GM19467 (cell line): ENCODE results near the gene PID1.

Source experiments
- ATAC-seq: cut with Tn5 transposase; IDR thresholded peaks from one replicate; pipeline ENCODE4 v1.9.1; 2021; ENCODE audit warnings: mild to moderate bottlenecking, moderate library complexity; ENCODE audit not compliant: unreplicated experiment

The PID1 gene

GRCh38 chr2:229127471-229127870, 143.6 kb downstream of the PID1 start:
- no peak for ATAC-seq

DNA sequence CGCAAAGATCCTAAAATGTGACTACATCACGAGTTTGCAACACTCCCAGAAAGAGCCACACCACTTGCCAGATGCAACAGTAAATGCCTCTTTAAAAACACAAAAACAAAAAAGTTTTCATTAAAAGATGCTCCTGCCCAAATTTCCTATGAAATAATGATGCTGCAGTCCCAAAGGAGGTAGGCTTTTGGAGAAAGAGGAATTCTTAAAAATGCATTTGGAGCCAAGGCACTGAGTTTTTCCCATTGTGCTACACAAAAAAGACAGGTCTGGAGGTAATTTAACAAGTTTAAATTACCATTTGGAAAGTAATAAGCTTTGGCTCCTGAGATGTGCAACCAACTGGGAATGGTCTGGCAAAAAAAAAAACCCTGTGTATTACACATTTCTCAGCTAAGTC, 145.0 kb downstream of the PID1 start:
- no peak for ATAC-seq

DNA sequence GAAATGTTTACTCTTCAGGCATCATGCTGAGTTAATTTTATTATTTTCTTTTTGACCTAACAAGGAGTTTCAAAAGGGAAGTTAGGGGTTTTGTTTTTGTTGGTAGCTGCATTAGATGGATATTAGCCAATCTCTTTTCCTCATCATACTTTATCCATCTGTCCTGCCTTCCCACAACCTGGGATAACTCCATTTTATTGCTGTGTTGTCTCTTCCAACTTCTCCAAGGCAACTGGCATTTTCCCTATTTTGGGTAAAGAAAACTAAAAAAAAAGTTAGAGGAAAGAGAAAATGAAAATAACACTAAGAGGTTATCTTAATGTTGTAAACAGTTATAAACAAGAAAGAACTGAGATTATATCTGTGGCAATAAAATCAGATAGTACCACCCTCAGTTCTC, 147.0 kb downstream of the PID1 start:
- ATAC-seq: no peak

- ATAC-seq: no peak
Measured at GRCh38 chr2:229118927-229119326, 152.2 kb downstream of the PID1 start.

- no peak for ATAC-seq
Measured at GRCh38 chr2:229118336-229118735, 152.8 kb downstream of the PID1 start.

DNA sequence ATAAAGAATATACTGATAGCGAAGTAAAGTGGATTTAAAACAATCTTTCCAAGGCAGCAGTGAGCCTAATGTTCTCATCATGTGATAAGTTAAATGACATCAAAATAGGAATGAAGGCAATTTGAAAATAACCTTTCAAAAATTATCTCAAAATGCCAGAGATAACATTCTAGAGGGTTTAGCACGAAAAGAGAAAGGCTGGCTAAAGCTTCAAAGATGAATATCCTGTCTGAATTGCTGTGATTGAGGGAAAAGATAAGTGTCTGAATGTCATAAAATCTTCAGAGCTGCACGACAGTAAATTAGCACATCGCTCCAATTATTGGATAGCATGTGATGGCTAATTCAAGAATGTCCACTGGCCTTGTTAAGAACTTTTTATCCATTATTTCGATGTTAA, 159.3 kb downstream of the PID1 start:
- no peak for ATAC-seq

DNA sequence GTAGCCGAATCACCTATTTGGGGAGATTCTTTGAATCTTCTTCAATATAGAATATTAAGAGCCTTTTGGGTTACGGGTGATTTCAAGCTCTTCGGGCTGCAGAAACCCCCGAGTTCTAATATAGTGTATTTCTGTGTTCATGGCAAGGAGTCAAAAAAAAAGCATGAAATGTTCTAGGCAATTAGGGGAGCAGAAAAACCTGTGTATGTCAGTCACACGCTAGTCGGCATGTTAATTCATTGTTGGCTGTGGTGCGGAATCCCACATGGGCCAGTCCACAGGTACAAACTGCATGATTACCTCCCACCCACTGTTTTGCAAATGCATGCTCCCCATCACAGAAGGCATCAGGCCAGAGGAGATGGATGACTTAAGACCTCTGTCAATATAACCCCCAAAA, 161.9 kb downstream of the PID1 start:
- no peak for ATAC-seq

DNA sequence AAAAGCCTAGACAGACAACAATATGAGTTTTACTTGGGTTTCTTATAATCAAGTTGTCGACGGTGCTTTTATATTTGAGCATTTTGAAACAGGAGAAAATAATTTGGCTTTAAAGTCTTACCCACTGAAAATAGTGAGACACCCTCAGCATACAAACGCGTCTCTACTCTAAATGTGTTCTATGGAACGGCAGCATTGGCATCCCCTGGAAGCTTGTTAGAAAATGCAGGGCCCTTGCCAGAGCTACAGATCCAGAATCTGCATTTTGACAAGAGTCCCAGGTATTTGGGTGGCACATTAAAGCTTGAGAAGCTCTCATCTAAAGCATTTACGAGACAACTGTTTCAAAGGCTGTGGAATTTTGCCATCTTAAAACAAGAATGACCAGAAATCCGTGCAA, 163.5 kb downstream of the PID1 start:
- no peak for ATAC-seq

GRCh38 chr2:229104974-229105387, 166.1 kb downstream of the PID1 start:
- ATAC-seq: no peak

GRCh38 chr2:229104025-229104424, 167.1 kb downstream of the PID1 start:
- no peak for ATAC-seq

DNA sequence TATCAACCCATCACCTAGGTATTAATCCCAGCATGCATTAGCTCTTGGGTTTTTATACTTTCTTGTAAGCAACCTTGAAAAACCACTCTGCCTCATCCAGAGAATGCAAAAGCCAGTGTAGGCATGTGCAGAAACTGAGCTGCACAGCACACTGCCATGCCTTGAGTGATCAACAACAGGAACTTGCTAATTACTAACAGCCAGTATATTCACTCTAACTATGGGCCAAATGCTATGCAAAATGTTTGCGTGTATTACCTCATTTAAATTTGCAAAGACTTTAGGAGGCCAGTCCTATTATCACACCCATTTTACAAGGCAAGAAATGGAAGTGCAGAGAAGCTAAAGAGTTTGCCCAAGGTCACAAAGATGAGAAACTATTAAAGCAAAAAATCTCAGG, 169.8 kb downstream of the PID1 start:
- no peak for ATAC-seq

GRCh38 chr2:229099231-229099630, 171.9 kb downstream of the PID1 start:
- ATAC-seq: no peak

GRCh38 chr2:229098801-229099200, 172.3 kb downstream of the PID1 start:
- no peak for ATAC-seq

DNA sequence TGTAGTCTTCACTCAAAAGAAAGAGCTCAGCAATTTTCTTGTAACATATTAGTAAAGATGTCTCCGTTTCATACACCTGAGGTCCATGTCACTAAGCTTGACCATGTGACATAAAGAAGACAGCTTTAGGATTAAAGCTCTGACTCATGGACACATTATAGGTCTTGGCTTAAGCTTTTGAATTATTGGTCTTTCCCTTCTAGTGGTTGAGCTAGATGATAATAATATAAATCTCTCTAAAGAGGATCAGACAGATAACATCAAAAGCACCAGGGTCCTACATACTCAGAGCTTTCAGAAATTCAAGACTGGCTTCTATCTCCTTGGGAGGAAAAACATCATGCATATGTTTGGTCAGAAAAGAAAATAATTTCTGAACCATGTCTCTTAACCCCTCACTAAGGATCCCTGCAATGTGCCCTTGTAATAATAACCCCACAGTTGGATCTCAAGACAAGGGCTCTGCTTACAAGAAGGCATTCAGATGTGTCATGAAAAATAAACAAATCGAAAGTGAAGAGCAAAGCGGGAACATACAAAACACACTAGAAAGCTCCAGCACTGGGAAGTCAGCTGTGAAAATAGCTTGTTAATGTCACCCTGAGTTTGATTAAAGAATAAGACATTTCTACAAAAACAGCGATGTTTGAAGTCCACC, 174.5 kb downstream of the PID1 start:
- ATAC-seq: no peak

- ATAC-seq: no peak
Measured at GRCh38 chr2:229095472-229095871, 175.6 kb downstream of the PID1 start.

DNA sequence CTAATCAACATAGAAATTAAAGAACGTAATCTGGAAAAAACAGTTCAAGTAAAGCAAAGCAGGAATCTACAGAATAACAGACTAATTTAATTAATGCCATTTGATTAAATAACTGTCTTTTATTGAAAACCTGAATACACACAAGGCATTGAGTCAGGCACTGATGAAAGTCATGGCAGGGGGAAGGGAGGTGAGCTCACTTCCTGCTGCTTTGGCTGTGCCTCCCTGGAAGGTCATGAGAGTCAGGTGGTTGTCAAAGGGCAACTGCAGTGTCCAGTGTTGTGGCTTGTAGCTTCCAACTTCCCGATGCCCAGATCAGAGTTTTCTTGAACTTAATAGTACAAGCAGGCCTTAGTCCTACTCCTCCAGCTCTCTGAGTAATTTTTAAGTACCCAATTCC, 180.9 kb downstream of the PID1 start:
- no peak for ATAC-seq

GRCh38 chr2:229089776-229090175, 181.3 kb downstream of the PID1 start:
- no peak for ATAC-seq

- ATAC-seq: no peak
Measured at GRCh38 chr2:229088966-229089700, 182.0 kb downstream of the PID1 start.

- no peak for ATAC-seq
Measured at GRCh38 chr2:229088517-229088913, 182.6 kb downstream of the PID1 start.

- no peak for ATAC-seq
Measured at GRCh38 chr2:229087843-229088516, 183.1 kb downstream of the PID1 start.

DNA sequence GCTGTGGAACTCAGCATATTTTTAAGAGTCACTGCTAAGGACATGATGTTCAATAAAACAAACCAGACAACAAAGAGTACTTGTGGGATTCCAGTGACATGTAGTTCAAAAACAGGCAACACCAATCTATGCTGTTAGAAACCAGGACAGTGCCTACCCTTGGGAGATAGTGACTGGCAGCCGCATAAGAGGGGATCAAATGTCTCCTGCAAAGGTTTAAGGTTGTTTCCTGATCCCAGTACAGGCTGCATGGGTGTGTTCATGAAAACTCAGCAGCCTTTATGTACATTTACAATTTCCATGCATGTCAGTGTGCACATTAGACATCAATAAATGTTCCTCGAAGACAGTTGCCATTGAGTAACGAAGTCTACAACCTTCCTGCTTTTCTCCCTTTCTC, 183.8 kb downstream of the PID1 start:
- no peak for ATAC-seq

DNA sequence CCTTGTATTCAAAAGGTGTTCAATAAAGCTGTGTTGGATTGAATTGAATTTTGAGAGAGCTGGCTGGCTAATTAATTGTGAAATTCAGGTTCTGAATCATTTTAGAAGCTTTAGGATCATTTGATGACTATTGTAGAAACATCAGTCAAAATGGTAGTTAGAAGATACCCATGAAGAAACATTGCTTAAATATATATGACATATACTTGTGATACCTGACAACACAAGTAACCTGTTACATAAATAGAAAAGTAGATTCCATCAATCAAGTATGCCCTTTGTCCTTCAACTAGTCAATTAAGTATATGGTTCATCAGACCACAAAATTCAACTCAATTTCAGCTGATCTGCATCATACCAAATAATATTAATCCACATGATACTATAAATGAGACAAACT, 185.6 kb downstream of the PID1 start:
- no peak for ATAC-seq
